DOHH2 (cell line): Measurements from ENCODE around the gene IGF2BP2.
"Not testable (repeated sequence)": the region's sequence is repeated elsewhere in the genome, so short reads cannot be mapped to it uniquely, and the experiment has no call there.

Experiments used
- EZH2phosphoT487 ChIP-seq: fragments of 200-600 bp; sonication (generic); IDR thresholded peaks from 2 replicates; pipeline ENCODE4 v1.6.1; 2017; ENCODE audit warnings: borderline replicate concordance, mild to moderate bottlenecking, antibody characterized with exemption, low read length, moderate library complexity, mixed read lengths
- TF ChIP-seq, protein P1 (sequence below): fragments of 200-600 bp; sonication (generic); IDR thresholded peaks from one replicate; pipeline ENCODE4 v1.5.1; 2014; ENCODE audit warnings: antibody characterized with exemption, mild to moderate bottlenecking, low read depth, low read length; ENCODE audit not compliant: poor library complexity, severe bottlenecking

DNA sequence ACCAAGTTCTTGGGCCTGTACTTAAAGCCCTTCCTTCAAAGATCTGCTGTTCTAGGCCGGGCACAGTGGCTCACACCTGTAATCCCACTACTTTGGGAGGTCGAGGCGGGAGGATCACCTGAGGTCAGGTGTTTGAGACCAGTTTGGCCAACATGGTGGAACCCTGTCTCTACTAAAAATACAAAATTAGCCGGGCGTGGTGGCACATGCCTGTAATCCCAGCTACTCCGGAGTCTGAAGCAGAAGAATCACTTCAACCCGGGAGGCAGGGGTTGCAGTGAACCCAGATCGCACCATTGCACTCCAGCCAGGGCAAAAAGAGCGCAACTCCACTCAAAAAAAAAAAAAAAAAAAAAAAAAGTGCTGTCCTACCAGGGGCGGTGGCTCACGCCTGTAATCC, 186.2 kb downstream of the IGF2BP2 start:
- TF ChIP-seq, protein P1, sequence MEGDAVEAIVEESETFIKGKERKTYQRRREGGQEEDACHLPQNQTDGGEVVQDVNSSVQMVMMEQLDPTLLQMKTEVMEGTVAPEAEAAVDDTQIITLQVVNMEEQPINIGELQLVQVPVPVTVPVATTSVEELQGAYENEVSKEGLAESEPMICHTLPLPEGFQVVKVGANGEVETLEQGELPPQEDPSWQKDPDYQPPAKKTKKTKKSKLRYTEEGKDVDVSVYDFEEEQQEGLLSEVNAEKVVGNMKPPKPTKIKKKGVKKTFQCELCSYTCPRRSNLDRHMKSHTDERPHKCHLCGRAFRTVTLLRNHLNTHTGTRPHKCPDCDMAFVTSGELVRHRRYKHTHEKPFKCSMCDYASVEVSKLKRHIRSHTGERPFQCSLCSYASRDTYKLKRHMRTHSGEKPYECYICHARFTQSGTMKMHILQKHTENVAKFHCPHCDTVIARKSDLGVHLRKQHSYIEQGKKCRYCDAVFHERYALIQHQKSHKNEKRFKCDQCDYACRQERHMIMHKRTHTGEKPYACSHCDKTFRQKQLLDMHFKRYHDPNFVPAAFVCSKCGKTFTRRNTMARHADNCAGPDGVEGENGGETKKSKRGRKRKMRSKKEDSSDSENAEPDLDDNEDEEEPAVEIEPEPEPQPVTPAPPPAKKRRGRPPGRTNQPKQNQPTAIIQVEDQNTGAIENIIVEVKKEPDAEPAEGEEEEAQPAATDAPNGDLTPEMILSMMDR: not testable (repeated sequence)
- not testable (repeated sequence) for TF ChIP-seq EZH2phosphoT487
